ENCODE measurements around the gene GRIK1. TPM values are rescaled to one million over a fixed set of nuclear protein-coding genes. Genes with fewer than 3 reads are reported as not detected.

Gene GRIK1
- polyA plus RNA-seq, 3 donors = not detected

DNA sequence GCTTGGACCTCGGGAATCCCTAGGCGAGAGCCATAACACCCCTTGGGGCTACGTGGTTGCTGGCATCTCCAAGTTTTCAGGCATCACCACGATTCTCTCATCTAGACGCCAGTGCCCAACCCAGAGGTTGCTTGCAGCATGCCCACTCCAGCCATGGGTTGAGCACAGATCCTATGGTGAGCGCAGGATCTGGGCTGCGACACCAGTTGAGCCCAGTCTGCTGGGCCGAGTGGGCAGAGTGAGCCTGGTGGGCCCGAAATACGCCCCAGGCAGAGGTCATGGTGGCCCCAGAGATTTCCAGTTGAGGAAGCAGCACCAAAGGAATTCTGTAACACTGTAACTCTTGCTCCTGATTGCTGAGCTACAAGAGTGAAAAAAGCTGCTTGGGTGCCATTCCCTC lies 46.1 kb upstream of the GRIK1 start:
- H3K36me3 ChIP-seq (replicated peaks in 1 of 2; ENCODE audit: control insufficient read depth in 1 of 2, insufficient read depth in 2 of 2, low read length in 2 of 2) = no peaks in the 10 kb centered on the region
- H3K9ac ChIP-seq (ENCODE audit: insufficient read depth, low read length, poor library complexity, severe bottlenecking) = no peak overlapping the region
- H3K27me3 ChIP-seq (ENCODE audit: control insufficient read depth in 2 of 2, insufficient read depth in 2 of 2, low read length in 2 of 2) = no peaks in the 10 kb centered on the region
- Mint-ChIP-seq H3K36me3 (no peaks in the 10 kb centered on the region), H3K4me3 (no peak overlapping the region), H3K4me1 (no peaks in the 10 kb centered on the region), H3K9me3 (peaks cover 8 to 22% (median 14%) of the 10 kb centered on the region in 7 donors), H3K27me3 (ENCODE audit: low read depth in 3 of 3) (peaks cover 0 to 1% (median 0%) of the 10 kb centered on the region in 3 donors), H3K27ac (no peak overlapping the region)
- H2AFZ ChIP-seq (ENCODE audit: insufficient read depth, low read depth, low read length, poor library complexity, severe bottlenecking) = no peak overlapping the region
- 95% methylated on average over 10 of the region's 10 CpGs for WGBS (ENCODE audit: insufficient coverage)
- no peak overlapping the region for H3K27ac ChIP-seq (ENCODE audit: low read depth in 1 of 2, low read length in 2 of 2)
- no peaks in the 10 kb centered on the region for H4K20me1 ChIP-seq (ENCODE audit: insufficient read depth, low read length)
- H3K9me3 ChIP-seq (replicated peaks in 1 of 2; ENCODE audit: control insufficient read depth in 1 of 2, insufficient read depth in 1 of 2, low read length in 2 of 2) = peaks cover 12 to 18% of the 10 kb centered on the region in 2 donors
- H3K79me2 ChIP-seq (ENCODE audit: insufficient read depth, low read length) = no peaks in the 10 kb centered on the region
- no peak for DNase-seq
- intact Hi-C loops (cut with micrococcal nuclease) = no loop called here
- no peak overlapping the region for H3K4me2 ChIP-seq (replicated peaks; ENCODE audit: extremely low read depth, low read length, poor library complexity, severe bottlenecking)
- no peaks in the 10 kb centered on the region for H3K4me1 ChIP-seq (ENCODE audit: control insufficient read depth in 1 of 2, insufficient read depth in 2 of 2, low read length in 2 of 2)
- no peak overlapping the region for H3K4me3 ChIP-seq (replicated peaks in 1 of 3; ENCODE audit: low read depth in 2 of 3, low read length in 3 of 3)
- TF ChIP-seq, protein P1, sequence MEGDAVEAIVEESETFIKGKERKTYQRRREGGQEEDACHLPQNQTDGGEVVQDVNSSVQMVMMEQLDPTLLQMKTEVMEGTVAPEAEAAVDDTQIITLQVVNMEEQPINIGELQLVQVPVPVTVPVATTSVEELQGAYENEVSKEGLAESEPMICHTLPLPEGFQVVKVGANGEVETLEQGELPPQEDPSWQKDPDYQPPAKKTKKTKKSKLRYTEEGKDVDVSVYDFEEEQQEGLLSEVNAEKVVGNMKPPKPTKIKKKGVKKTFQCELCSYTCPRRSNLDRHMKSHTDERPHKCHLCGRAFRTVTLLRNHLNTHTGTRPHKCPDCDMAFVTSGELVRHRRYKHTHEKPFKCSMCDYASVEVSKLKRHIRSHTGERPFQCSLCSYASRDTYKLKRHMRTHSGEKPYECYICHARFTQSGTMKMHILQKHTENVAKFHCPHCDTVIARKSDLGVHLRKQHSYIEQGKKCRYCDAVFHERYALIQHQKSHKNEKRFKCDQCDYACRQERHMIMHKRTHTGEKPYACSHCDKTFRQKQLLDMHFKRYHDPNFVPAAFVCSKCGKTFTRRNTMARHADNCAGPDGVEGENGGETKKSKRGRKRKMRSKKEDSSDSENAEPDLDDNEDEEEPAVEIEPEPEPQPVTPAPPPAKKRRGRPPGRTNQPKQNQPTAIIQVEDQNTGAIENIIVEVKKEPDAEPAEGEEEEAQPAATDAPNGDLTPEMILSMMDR (IDR thresholded peaks at IDR 0.05) = no peak

DNA sequence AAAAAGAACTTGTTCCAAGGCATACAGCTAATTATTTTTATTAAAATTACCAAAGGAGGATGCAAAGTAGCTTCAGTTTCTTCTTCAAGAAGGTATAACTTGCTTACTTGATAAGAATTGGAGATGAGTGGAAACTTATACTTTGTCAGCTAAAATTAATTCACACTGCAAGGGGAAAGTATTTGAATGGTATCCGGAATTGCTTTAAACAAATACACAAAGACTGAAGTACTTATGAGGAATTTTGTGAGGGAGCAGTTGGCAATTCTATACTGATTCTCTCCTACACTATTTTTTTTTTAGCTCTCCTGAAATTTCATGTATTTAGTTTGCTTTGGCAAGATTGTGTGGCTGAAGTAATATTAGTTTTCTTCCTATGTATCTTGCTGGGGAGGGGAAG lies 39.2 kb upstream of the GRIK1 start:
- H3K36me3 Mint-ChIP-seq = no peaks in the 10 kb centered on the region
- H3K4me1 ChIP-seq (ENCODE audit: control insufficient read depth in 1 of 2, insufficient read depth in 2 of 2, low read length in 2 of 2) = no peaks in the 10 kb centered on the region
- intact Hi-C loops (cut with micrococcal nuclease) = no loop called here
- WGBS (ENCODE audit: insufficient coverage) = no CpG with 5 or more reads among the region's 1 CpG
- H3K4me3 ChIP-seq (replicated peaks in 1 of 3; ENCODE audit: low read depth in 2 of 3, low read length in 3 of 3) = no peak overlapping the region
- H3K36me3 ChIP-seq (replicated peaks in 1 of 2; ENCODE audit: control insufficient read depth in 1 of 2, insufficient read depth in 2 of 2, low read length in 2 of 2) = no peaks in the 10 kb centered on the region
- no peaks in the 10 kb centered on the region for H3K27me3 ChIP-seq (ENCODE audit: control insufficient read depth in 2 of 2, insufficient read depth in 2 of 2, low read length in 2 of 2)
- H2AFZ ChIP-seq (ENCODE audit: insufficient read depth, low read depth, low read length, poor library complexity, severe bottlenecking) = no peak overlapping the region
- no peak overlapping the region for H3K4me3 Mint-ChIP-seq
- TF ChIP-seq, protein P1 (IDR thresholded peaks at IDR 0.05) = no peak
- H3K27me3 Mint-ChIP-seq (ENCODE audit: low read depth in 3 of 3) = peaks cover 0 to 2% (median 2%) of the 10 kb centered on the region in 3 donors
- peaks cover 0 to 7% (median 2%) of the 10 kb centered on the region in 7 donors for H3K9me3 Mint-ChIP-seq
- no peak overlapping the region for H3K27ac Mint-ChIP-seq
- no peak overlapping the region for H3K9ac ChIP-seq (ENCODE audit: insufficient read depth, low read length, poor library complexity, severe bottlenecking)
- H3K79me2 ChIP-seq (ENCODE audit: insufficient read depth, low read length) = no peaks in the 10 kb centered on the region
- H3K27ac ChIP-seq (ENCODE audit: low read depth in 1 of 2, low read length in 2 of 2) = no peak overlapping the region
- no peak overlapping the region for H3K4me2 ChIP-seq (replicated peaks; ENCODE audit: extremely low read depth, low read length, poor library complexity, severe bottlenecking)
- peaks cover 0 to 5% of the 10 kb centered on the region in 2 donors for H3K9me3 ChIP-seq (replicated peaks in 1 of 2; ENCODE audit: control insufficient read depth in 1 of 2, insufficient read depth in 1 of 2, low read length in 2 of 2)
- no peaks in the 10 kb centered on the region for H3K4me1 Mint-ChIP-seq
- no peaks in the 10 kb centered on the region for H4K20me1 ChIP-seq (ENCODE audit: insufficient read depth, low read length)
- no peak for DNase-seq
